NCI-H1694 treated with DMSO at 0.1 percent for 48 hours (cell line): Measurements from ENCODE around the gene SOX1.

ENCODE experiments used
- DNase-seq: peaks from one replicate; lab custom pipeline; 2025; lab: John Stamatoyannopoulos, UW

SOX1 gene

GRCh38 chr13:112106478-112107141, 39.7 kb downstream of the SOX1 start:
- DNase-seq = no peak

GRCh38 chr13:112107289-112107688, 40.3 kb downstream of the SOX1 start:
- DNase-seq = no peak

- DNase-seq = no peak
These were observed 43.5 kb downstream of the SOX1 start for GRCh38 chr13:112110479-112110878.

GRCh38 chr13:112111239-112111857, 44.4 kb downstream of the SOX1 start:
- DNase-seq = no peak

GRCh38 chr13:112112534-112113276, 45.8 kb downstream of the SOX1 start:
- DNase-seq = no peak

- no peak for DNase-seq
These were observed 46.4 kb downstream of the SOX1 start for GRCh38 chr13:112113348-112113747.

GRCh38 chr13:112113851-112114250, 46.9 kb downstream of the SOX1 start:
- no peak for DNase-seq

GRCh38 chr13:112114391-112114790, 47.4 kb downstream of the SOX1 start:
- no peak for DNase-seq

- DNase-seq = no peak
These were observed 48.6 kb downstream of the SOX1 start for GRCh38 chr13:112115403-112116091.

- no peak for DNase-seq
These were observed 49.4 kb downstream of the SOX1 start for GRCh38 chr13:112116187-112116950.

- no peak for DNase-seq
These were observed 50.5 kb downstream of the SOX1 start for GRCh38 chr13:112117258-112117954.

GRCh38 chr13:112117955-112118302, 51.0 kb downstream of the SOX1 start:
- DNase-seq = no peak

GRCh38 chr13:112118451-112119064, 51.6 kb downstream of the SOX1 start:
- no peak for DNase-seq

GRCh38 chr13:112119192-112120030, 52.5 kb downstream of the SOX1 start:
- DNase-seq = no peak

- DNase-seq = no peak
These were observed 53.1 kb downstream of the SOX1 start for GRCh38 chr13:112120031-112120373.
